Retinal pigment epithelial cell (primary cell): Measurements from ENCODE around the gene IL1RL1.

ENCODE experiments used
- DNase-seq: peaks from one replicate; pipeline ENCODE4 v3.0.0-alpha.2; 2010; ENCODE audit warnings: low read depth
- H3K4me3 ChIP-seq: 2 replicates; pipeline ENCODE4 v1.5.1; 2011; ENCODE audit warnings: mild to moderate bottlenecking, low read length, control low read depth, moderate library complexity
- CTCF ChIP-seq: conservative IDR thresholded peaks from 2 replicates; pipeline ENCODE4 v1.5.1; 2011; ENCODE audit warnings: low read depth, low read length, control low read depth, inconsistent platforms

The IL1RL1 gene

DNA sequence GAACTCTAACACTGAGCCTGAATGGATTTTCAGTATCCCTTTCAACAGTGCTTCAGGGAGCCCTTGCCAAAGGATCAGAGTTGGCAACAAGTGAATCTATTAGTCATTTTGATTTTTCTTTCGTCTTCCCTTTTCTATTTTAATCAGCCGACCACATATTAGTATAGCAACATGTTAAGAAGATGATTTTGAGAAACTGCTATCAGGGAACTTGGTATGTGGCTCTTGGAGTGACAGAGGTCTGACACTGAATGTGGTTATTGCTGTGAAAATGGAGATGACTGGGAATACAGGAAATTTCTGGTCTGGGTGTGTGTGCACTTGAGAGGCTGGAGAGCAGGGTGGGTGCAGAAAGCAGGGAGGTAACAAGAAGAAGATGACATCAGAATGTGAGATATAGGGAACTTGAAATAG is 28.7 kb upstream of the IL1RL1 start:
- TF ChIP-seq CTCF = no peak
- DNase-seq = no peak
- H3K4me3 ChIP-seq = no peak overlapping the region

- no peak for DNase-seq
- H3K4me3 ChIP-seq = no peak overlapping the region
- no peak for TF ChIP-seq CTCF
Observed at GRCh38 chr2:102283996-102284395, 27.4 kb upstream of the IL1RL1 start.

DNA sequence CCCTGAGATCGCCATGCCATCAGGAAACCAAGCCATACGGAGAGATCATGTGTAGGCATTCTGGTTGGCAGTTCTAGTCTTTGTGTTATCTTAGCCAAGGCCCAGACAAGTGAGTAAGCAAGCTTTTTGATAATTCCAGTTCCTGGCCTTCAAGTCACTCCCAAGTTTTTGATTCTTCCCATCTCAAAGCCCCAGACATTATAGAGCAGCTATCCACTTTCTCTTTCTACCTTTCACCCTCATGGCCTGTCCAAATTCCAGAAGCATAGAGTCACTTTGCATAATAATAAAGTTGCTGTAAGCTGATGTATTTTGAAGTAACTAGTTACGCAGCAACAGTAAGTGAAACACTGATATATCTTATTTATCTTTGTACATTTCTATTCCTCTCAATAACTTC is 26.8 kb upstream of the IL1RL1 start:
- no peak overlapping the region for H3K4me3 ChIP-seq
- no peak for DNase-seq
- TF ChIP-seq CTCF = no peak

DNA sequence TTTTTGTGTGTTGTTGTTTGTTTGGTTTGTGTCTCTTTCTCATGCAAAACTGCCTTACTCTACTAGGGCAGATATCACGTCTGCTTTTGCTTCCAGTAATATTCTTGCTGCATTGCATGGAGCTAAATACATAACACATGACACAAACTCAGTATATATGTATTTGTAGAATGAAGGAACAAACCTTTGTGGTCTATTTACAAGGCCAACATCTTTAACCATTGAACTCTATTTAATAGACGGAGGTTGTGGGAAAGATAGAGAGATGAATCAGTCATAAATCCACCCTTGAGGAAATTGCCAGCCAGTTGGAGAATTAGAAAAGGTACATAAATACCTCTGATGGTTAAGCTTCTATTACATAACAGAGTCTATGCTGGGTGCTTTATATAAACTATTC is 26.0 kb upstream of the IL1RL1 start:
- H3K4me3 ChIP-seq = no peak overlapping the region
- TF ChIP-seq CTCF = no peak
- DNase-seq = no peak

DNA sequence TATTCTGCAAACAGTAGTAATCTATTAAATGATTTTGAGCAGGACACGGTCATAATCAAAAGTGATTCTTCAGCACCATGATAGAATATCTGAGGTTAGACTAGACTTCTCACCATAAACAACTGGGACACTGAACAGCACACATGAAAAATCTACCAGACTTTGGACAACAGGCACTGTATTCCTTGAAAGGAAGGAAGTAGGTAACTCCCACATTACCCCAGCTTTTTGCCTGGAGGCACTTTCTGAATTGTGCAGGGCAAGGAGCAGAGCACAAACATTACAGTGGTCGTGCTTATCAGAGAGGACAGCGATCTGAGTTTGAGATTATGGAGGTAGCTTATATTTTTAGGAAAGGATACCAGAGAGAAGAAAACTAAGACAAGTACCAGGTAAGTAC is 25.3 kb upstream of the IL1RL1 start:
- DNase-seq = no peak
- no peak for TF ChIP-seq CTCF
- no peak overlapping the region for H3K4me3 ChIP-seq

GRCh38 chr2:102289129-102289528 is 22.2 kb upstream of the IL1RL1 start:
- no peak for DNase-seq
- TF ChIP-seq CTCF = no peak
- no peak overlapping the region for H3K4me3 ChIP-seq

DNA sequence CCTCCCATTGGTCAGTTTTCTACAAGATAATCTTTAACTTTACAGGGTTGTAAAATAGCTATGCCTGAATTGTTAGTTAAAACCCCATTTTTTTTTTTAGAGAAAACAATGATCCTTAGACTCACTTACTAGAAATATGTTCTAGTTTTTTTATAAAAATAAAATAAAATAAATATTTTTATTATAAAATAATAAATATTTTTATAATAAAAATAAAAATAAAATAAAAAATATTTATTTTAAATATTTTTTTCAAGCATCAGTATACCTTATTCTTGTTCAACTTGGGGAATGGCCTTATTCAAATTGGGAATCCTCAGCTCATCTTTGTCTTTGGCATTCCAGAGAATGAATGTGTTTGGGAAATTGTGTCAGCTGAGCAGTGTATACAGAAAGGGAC is 20.8 kb upstream of the IL1RL1 start:
- TF ChIP-seq CTCF = no peak
- DNase-seq = no peak
- no peak overlapping the region for H3K4me3 ChIP-seq
